NCI-H128 (cell line): ENCODE measurements around the gene GIT1.

Source experiments
- DNase-seq: peaks from one replicate; lab custom pipeline; 2025; ENCODE audit not compliant: unreplicated experiment; lab: John Stamatoyannopoulos, UW

GIT1 gene

DNA sequence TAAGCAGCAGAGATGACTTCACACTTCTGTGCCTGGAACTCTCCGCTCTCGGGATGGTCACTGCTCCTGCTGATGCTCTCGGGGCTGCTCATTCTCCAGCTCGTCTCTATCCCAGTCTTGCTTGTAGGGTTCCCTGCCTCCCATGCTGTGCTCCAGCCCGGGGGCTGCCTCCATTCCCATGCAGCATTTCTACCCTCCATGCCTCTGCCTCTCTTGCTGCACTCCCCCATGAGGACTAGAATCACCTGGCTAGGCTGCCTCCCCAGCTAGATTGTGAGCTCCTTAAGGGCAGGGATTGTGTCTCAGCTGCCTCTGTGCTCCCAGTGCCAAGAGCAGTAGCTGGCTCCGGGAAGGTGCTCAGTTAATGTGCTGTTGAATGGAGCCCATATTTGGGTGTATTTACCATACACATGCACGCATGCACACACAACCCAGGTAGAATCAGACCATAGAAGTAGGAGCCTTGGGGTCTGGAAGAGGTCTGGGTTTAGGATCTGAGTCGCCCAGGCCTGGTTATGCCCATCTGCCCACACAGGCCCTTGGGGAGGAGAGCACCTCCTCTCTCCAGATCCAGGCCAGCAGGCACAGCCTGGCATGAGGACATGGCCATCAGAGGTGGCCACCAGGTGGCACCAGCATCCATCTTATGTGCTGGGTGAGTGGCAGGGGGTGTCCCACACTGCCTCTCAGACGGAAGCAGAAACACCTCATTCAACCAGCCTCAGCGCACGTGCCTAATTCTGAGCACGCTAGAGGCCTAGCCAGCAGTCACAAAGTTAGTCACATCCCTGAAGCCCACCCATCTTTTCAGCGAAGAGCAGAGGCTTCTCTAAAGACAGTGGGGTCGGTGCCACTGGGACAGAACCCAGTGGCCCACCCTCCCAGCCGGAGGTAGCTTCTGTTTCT lies 9.3 kb downstream of the GIT1 start:
- DNase-seq, result peak; percentile 42

DNA sequence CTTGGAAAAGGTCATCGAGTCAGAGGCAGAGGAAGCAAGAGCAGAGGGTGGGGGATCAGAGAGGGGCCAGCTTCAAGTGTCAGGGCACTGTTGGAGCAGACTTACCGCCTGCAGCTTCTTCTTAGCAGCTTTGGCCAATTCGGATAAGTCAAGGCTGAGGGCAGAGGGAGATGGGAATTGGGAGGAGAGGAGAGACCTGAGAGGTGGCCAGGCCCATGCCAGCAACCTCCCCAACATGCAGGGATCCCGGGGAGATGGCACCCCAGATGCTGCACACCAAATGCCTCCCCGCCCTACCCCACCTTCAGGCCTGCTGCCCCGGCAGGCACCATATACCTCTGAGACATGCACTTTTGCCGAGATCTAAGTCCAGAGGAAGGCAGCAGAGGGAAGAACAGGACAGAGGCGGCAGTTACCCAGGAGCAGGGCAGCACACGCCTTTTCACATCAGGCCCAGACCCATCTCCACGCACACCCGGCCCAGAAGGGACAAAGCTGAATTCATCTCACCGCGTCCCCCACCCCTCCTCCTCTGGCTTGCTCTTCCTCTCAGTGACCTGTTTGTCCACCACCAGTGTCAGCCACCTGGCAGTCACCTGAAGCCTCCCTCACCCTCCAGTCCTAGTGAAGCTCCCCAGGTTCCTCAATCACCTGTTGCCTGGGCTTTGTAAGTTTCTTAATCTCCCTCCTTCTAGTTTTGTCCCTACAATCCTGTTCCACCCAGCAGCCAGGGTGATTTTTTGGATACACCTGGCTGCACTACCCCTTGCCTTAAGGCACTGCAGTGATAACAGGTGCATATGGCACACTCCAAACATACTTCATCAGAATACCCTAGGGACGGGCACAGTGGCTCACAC lies 10.6 kb downstream of the GIT1 start:
- no peak for DNase-seq

DNA sequence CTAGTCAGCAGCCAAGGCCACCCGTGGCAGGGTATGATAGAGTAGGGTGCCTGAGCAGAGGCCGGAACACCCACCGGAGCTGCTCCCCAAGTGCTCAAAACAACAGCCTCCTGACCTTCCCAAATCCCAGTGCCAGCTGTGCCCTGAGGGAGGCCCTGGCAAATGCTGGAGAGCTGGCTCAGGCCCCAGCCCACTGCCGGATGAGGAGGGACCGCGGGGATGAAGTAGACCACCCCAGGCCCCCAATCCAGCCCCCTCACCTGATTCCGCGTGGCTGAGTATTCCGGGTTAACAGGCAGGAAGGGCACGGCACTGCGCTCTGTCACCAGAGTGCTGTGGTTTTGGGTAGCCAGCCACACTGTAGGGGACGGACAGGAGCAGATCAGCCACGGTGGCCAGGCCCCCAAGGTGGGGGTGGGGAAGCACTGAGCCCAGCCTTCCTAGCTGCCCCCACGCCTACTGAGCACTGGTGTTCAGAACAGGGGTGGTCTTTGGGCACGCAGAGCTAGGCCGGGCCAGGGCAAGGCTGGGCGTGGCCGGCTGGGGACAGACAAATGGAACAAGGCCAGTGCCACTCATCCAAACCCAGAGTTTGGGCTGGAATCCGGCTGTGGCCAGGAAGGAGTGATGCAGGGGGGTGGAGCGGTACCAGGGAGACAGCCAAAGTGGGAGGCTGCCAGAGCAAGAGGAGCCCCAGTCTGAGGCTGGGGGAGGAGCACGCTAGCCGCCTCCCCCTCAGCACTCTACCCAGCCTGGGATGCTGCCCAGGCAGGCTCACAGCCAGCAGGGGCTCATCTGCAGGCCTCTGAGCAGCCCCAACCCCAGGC lies 11.8 kb downstream of the GIT1 start:
- DNase-seq, result no peak

- no peak for DNase-seq
Measured at GRCh38 chr17:29577001-29577370, 12.5 kb downstream of the GIT1 start.

DNA sequence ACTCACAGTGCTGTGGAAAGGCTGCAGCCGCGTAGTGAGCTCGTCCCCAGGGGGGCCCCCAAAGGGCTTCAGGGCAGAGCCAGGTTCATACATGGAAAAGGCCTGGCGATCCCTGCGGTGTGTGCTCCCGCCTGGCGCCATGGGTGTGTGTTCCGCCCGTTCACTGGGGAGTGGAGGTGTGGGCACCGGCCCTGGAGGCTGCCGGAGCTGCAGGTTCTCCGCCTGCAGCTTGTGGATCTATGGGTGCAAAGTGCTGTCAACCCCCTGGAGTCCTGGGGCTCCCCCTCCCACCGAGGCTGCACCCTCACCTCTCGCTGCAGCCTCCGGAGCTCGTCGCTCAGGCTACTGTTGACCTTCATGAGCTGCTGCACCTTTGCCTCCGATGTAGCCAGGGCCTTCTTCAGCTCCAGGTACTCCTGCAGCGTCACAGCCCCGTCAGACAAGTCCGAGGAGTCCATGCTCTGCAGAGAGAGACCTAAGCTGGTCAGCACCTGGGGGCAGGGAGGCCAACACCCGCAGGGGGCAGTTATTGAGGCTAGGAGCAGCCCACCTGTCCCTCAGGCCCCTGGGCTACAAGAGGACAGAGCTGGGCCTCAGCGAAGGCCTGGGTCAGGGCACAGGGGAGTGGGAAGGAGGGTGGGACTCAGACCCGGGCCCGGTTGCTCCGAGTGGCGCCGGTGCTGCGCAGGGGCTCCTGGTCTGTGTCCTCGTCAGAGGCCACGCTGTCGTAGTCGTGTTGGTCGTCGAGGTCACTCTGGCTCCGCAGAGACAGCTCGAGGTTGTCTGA lies 13.0 kb downstream of the GIT1 start:
- DNase-seq, result no peak

DNA sequence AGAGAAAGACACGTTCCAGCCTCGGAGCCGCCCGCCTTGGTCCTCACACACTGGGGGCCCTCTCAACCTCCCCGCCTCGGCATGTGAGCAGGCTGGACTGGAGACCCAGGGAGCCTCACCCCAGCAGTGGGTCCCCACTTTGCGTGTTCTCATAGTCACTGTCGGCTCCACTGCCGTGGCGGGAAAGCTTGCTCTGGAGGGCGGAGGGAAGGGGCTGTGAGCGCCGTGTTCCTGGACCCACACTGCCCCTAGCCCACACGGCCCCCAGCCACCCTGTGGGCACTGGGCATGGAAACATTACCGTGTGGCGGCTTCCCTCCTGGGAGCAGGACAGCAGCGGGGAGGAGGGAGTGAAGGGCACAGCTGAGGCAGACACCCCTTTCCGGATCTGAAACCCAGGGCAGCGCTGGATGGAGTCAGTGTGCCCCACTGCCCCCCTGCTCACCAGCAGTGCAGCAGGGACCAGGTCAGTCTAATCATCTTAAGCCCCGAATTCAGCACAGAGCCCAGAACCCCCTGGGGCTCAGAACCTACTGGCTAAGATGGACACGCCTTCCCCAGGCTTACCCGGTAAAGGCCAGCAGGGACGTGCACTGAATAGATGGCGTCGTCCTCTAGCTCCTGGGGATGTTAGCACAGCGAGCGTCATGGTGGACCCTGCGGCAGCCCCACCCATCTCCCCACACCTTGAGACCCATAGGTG lies 13.8 kb downstream of the GIT1 start:
- DNase-seq, result no peak

DNA sequence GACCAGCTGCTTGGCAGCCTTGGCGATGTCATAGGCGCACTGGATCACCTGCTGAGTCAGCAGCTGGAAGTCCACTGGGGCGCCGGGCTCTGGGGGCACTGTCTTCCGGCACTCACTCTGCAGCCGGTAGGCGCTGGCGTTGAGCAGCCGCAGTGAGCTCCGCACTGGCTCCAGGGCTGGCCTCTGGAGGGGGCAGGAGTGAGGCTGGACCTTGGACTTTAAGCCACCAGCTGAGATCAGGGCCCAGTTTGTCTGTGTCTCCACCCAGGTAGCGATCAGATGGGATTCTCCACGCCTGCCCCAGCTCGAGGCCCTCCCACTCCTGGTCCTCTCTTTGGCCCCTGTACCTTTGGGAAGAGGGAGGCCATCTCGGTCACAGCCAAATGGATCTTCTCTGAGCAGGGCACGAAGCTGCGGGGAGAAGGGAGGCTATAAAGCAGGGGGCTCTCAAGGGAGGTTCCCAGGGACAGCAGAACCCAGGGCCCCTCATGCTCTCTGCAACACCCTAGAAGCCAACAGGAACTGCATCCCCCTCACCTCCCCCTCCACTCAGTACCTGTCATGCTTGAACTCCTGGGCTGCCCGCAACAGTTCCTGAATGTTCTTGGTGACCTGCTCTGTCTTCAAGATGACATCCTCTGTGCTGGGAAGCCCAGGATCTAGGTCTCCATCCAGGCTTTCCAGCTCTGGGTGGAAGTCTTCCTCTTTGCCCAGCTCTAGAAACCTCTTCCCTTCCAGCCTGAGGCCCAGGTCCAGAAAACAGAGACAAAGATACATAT lies 14.5 kb downstream of the GIT1 start:
- DNase-seq, result no peak

DNA sequence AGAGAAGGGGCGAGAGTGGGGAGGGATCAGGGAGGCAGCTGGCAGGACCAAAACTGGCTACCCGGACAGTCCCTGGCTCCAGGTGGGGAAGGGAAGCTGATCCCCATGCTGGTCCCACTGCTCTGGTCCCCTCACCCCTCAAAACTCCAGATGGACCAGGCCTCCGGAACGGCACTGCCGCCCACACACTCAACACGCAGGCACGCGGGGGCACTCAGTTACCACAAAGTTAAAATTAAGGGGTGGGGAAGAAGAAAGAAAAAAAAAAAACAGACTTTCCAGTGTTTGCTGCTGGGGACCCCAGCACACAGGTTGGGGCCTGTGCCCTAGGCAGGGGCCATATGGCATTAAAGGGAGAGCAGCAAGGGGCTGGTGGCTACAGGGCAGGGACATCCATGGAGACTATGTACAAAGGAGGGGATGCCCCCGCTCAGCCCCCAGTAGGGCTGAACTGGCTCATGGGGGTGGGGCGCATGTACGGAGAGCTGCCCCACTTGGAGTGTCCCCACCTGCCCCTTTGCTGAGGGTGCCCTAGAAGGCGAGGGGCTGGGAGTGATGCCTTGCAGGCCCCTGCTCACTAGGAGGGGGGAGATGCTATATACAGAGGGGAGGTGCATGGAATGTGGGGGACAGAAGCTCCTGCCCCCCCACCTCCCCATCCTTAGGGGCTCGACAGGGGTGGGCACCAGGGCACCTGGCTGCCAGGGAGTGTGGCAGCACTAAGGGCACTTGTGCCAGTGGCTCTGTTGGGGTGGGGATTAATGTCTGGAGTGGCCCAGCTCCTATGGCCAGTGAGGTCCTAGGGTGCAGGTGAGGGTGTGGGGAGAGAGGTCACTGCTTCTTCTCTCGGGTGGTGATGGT lies 15.3 kb downstream of the GIT1 start:
- DNase-seq, result no peak

- no peak for DNase-seq
Measured at GRCh38 chr17:29573558-29573869, 15.9 kb downstream of the GIT1 start.

- no peak for DNase-seq
Measured at GRCh38 chr17:29572691-29573557, 16.5 kb downstream of the GIT1 start.

DNA sequence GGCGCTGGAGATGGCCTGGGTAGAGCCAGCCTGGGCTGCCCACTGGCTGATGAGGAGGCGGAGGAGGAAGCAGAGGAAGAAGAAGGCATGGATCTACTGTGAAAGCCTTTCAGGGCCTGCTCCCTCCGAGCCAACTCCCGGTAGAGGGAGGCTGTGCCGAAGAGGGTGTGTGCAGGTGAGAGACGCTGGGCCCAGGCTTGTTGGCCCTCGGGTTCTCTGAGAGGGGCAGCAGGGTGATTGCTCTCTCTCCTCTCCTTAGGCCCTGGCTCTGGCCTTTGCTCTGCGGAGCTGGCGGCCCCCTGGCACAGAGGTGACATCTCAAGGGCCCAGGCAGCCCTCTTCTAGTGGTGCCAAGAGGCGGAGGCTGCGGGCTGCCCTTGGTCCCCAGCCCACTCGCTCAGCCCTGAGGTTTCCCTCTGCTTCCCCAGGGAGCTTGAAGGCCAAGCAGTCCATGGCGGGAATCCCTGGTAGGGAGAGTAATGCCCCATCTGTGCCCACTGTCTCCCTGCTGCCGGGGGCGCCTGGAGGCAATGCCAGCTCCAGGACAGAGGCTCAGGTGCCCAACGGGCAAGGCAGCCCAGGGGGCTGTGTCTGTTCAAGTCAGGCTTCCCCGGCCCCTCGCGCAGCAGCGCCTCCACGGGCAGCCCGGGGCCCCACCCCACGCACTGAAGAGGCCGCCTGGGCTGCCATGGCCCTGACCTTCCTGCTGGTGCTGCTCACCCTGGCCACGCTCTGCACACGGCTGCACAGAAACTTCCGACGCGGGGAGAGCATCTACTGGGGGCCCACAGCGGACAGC lies 17.4 kb downstream of the GIT1 start:
- no peak for DNase-seq

DNA sequence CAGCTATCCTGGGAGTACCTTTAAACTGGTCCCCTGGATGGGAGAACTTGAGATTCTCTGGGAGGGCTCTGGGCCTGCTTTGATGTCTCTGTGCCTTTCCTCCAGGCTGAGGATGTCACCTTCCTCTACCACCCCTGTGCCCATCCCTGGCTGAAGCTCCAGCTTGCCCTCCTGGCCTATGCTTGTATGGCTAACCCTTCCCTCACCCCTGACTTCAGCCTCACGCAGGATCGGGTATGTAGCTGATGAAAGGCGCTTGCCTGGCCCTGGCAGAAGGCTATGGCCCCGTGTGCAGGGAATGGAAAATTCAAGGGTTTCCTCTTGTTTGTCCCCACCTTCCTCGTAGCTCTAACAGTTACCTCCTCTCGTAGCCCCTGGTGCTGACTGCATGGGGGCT lies 18.0 kb downstream of the GIT1 start:
- DNase-seq, result no peak

DNA sequence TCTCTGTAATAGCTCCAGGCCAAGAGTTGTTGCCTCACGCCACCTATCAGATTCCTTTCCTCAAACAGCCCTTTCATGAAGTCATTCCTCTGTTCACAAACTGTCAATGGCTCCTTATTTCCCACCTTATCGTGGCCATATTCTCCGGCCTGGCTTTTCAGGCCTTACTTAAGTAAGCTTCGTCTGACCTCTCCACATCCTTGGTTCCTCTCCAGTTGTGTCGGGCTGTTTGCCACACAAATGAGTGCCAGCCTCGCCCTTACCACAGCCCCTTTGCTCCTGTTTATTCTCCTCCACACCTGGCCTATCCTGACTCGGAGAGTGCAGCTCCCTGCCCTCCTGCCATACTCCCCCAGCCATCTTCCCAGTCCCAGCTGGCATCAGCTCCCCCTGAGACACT lies 18.9 kb downstream of the GIT1 start:
- DNase-seq, result no peak

- DNase-seq, result no peak
Measured at GRCh38 chr17:29569245-29569950, 20.1 kb downstream of the GIT1 start.

- DNase-seq, result peak; percentile 44
Measured at GRCh38 chr17:29568331-29569244, 20.9 kb downstream of the GIT1 start, which contains the start of gene TP53I13. TP53I13 (plus strand) TSS chr17:29568701; CDS start chr17:29568759, 58 bp downstream.
